OCI-LY7 (cell line): ENCODE measurements around the gene INTS14. TPM values are rescaled to one million over a fixed set of nuclear protein-coding genes. Genes with fewer than 3 reads are reported as not detected.
"Not testable (repeated sequence)": the region's sequence is repeated elsewhere in the genome, so short reads cannot be mapped to it uniquely, and the experiment has no call there.

Source experiments
- BruUV-seq: library from RNA; stranded (reverse); fragments of 400-500 nt; replicated peaks from 2 replicates; lab custom pipeline; 2021; lab: Mats Ljungman, UMichigan
- CTCF ChIA-PET: fragments of 300-600 bp; sonication (Branson Sonifier 250); formaldehyde crosslinking; loops from one replicate; lab custom pipeline; 2022; ENCODE audit warnings: antibody characterized with exemption; ENCODE audit not compliant: unreplicated experiment; lab: Charles Lee
- POLR2A ChIA-PET: fragments of 300-600 bp; sonication (Branson Sonifier 250); formaldehyde crosslinking; loops from one replicate; lab custom pipeline; 2022; ENCODE audit warnings: antibody characterized with exemption; lab: Charles Lee
- DNase-seq: peaks from one replicate; pipeline ENCODE4 v3.0.0-alpha.2; 2015; ENCODE audit warnings: low spot score
- H2AFZ ChIP-seq: fragments of 200-600 bp; sonication (generic), shearing (Covaris generic); 2 replicates; pipeline ENCODE4 v1.6.1; 2014; ENCODE audit warnings: mild to moderate bottlenecking, antibody characterized with exemption, low read length, moderate library complexity
- H3K27ac ChIP-seq: fragments of 200-600 bp; sonication (generic); 2 replicates; pipeline ENCODE4 v1.5.1; 2014; ENCODE audit warnings: mixed run types, low read depth, mild to moderate bottlenecking, moderate library complexity, low read length, inconsistent platforms; ENCODE audit not compliant: poor library complexity, severe bottlenecking
- H3K36me3 ChIP-seq: fragments of 200-600 bp; sonication (generic); 2 replicates; pipeline ENCODE4 v1.6.1; 2014; ENCODE audit warnings: mild to moderate bottlenecking, antibody characterized with exemption, low read length, moderate library complexity, mixed read lengths; ENCODE audit not compliant: insufficient read depth
- H3K4me1 ChIP-seq: fragments of 200-600 bp; sonication (generic); 2 replicates; pipeline ENCODE4 v1.5.1; 2014; ENCODE audit warnings: mild to moderate bottlenecking, low read length; ENCODE audit not compliant: insufficient read depth, poor library complexity, severe bottlenecking
- H3K4me2 ChIP-seq: fragments of 200-600 bp; sonication (generic); 2 replicates; pipeline ENCODE4 v1.6.1; 2014; ENCODE audit warnings: mild to moderate bottlenecking, low read length
- H3K4me3 ChIP-seq: fragments of 200-600 bp; sonication (generic); 2 replicates; pipeline ENCODE4 v1.5.1; 2014; ENCODE audit warnings: mild to moderate bottlenecking, low read depth, low read length; ENCODE audit not compliant: poor library complexity, severe bottlenecking
- H3K79me2 ChIP-seq: fragments of 200-600 bp; sonication (generic); 2 replicates; pipeline ENCODE4 v1.6.1; 2016; ENCODE audit warnings: low read depth, mild to moderate bottlenecking, low read length, moderate library complexity, mixed read lengths; ENCODE audit not compliant: insufficient read depth
- H3K9me2 ChIP-seq: fragments of 200-600 bp; sonication (generic); 2 replicates; pipeline ENCODE4 v1.6.1; 2016; ENCODE audit warnings: mild to moderate bottlenecking, low read length, mixed read lengths; ENCODE audit not compliant: insufficient read depth
- H3K9me3 ChIP-seq: fragments of 200-600 bp; sonication (generic); 2 replicates; pipeline ENCODE4 v1.6.1; 2014; ENCODE audit warnings: mild to moderate bottlenecking, mixed run types, low read length, mixed read lengths
- H4K20me1 ChIP-seq: fragments of 200-600 bp; sonication (generic); 2 replicates; pipeline ENCODE4 v1.6.1; 2014; ENCODE audit warnings: mild to moderate bottlenecking, antibody characterized with exemption, low read length, moderate library complexity, mixed read lengths; ENCODE audit not compliant: insufficient read depth
- EZH2phosphoT487 ChIP-seq: fragments of 200-600 bp; sonication (generic); IDR thresholded peaks from 2 replicates; pipeline ENCODE4 v1.6.1; 2018; ENCODE audit warnings: low read depth, borderline replicate concordance, mild to moderate bottlenecking, mixed run types, antibody characterized with exemption, low read length, moderate library complexity, mixed read lengths
- intact Hi-C: fragments of 100-400 bp; cut with micrococcal nuclease; formaldehyde crosslinking; loops from one replicate; pipeline ENCODE4 v1.10.0; 2022; ENCODE audit not compliant: unreplicated experiment
- total RNA-seq, 2 experiments: library from RNA; depleted of rRNA in 1 of 2; stranded (reverse); fragments of >200 nt in 1 of 2; shearing (Covaris generic) in 1 of 2; gene quantifications; 2 replicates each; pipeline ENCODE4 v1.2.3, GENCODE V29; 2014 to 2022
- TF ChIP-seq, protein P1 (sequence below): fragments of 200-600 bp; sonication (generic); conservative IDR thresholded peaks from 2 replicates; pipeline ENCODE4 v1.5.1; 2014; ENCODE audit warnings: mild to moderate bottlenecking, antibody characterized with exemption, low read length, moderate library complexity, mixed read lengths

Gene INTS14
- total RNA-seq, 2 experiments from 2014 or later: 45.8 to 46.7 TPM

DNA sequence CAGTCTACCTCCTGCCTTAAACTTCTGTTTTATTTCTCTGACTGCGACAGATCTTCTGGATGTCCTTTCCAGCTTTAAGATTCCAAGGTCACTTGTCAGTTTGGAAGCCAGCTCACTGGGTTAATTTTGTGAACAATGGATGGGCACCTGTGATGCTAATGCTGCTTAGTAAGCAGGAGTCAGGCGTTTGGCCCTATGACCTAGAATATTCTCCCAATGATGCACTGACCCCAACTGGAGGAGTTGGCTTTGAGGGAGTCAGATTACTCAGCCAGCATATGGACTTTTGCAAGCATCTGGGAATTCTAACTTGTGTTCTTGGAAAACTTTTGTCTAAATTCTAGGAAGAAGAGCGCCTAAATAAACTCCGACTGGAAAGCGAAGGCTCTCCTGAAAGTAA, 52.6 kb downstream of the INTS14 start:
- no peak overlapping the region for H3K4me2 ChIP-seq
- BruUV-seq: no TSS peak
- H3K9me2 ChIP-seq: no peaks in the 10 kb centered on the region
- TF ChIP-seq EZH2phosphoT487: no peak
- TF ChIP-seq, protein P1, sequence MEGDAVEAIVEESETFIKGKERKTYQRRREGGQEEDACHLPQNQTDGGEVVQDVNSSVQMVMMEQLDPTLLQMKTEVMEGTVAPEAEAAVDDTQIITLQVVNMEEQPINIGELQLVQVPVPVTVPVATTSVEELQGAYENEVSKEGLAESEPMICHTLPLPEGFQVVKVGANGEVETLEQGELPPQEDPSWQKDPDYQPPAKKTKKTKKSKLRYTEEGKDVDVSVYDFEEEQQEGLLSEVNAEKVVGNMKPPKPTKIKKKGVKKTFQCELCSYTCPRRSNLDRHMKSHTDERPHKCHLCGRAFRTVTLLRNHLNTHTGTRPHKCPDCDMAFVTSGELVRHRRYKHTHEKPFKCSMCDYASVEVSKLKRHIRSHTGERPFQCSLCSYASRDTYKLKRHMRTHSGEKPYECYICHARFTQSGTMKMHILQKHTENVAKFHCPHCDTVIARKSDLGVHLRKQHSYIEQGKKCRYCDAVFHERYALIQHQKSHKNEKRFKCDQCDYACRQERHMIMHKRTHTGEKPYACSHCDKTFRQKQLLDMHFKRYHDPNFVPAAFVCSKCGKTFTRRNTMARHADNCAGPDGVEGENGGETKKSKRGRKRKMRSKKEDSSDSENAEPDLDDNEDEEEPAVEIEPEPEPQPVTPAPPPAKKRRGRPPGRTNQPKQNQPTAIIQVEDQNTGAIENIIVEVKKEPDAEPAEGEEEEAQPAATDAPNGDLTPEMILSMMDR: no peak
- CTCF ChIA-PET: no interaction called here
- H3K79me2 ChIP-seq: no peaks in the 10 kb centered on the region; the same call in 1 of the 2 replicates
- intact Hi-C loops: no loop called here
- DNase-seq: no peak
- POLR2A ChIA-PET: interaction anchor here (0.5 to 1.0 kb wide), 2 partner anchors 12 to 16 kb away, joined by 3 read pairs; no protein-coding TSS in a partner anchor
- H3K4me1 ChIP-seq: no peaks in the 10 kb centered on the region
- no peaks in the 10 kb centered on the region for H4K20me1 ChIP-seq
- H3K9me3 ChIP-seq: no peaks in the 10 kb centered on the region
- H3K36me3 ChIP-seq: peaks cover 73% of the 10 kb centered on the region
- H2AFZ ChIP-seq: no peak overlapping the region
- H3K27ac ChIP-seq: no peak overlapping the region
- no peak overlapping the region for H3K4me3 ChIP-seq

DNA sequence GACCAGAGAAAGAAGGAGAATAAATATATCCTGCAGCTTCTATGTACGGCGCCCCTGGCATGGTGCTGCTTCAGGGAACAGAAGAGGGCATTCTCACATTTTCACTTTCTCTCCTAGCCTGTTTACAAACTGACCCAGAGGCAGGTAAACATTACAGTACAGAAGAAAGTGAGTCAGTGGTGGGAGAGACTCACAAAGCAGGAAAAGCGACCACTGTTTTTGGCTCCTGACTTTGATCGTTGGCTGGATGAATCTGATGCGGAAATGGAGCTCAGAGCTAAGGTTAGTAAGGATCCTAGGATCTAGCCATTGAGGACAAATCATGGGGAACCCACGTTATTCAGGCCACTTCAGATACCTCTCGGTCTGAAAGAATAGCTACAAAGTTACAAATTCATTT, 54.3 kb downstream of the INTS14 start:
- DNase-seq: no peak
- Histone ChIP-seq H3K79me2 (no peaks in the 10 kb centered on the region; the same call in 1 of the 2 replicates), H3K4me2 (no peak overlapping the region), H3K27ac (no peak overlapping the region), H3K4me3 (no peak overlapping the region), H4K20me1 (no peaks in the 10 kb centered on the region), H2AFZ (no peak overlapping the region), H3K36me3 (peaks cover 63% of the 10 kb centered on the region), H3K9me2 (no peaks in the 10 kb centered on the region), H3K9me3 (no peaks in the 10 kb centered on the region), H3K4me1 (no peaks in the 10 kb centered on the region)
- CTCF ChIA-PET: no interaction called here
- TF ChIP-seq EZH2phosphoT487: no peak
- TF ChIP-seq, protein P1: no peak
- POLR2A ChIA-PET: interaction anchor here (0.8 kb wide), 1 partner anchor 26 kb away, joined by 3 read pairs; the partner anchor contains the start of gene HACD3
- no TSS peak for BruUV-seq
- intact Hi-C loops: no loop called here

DNA sequence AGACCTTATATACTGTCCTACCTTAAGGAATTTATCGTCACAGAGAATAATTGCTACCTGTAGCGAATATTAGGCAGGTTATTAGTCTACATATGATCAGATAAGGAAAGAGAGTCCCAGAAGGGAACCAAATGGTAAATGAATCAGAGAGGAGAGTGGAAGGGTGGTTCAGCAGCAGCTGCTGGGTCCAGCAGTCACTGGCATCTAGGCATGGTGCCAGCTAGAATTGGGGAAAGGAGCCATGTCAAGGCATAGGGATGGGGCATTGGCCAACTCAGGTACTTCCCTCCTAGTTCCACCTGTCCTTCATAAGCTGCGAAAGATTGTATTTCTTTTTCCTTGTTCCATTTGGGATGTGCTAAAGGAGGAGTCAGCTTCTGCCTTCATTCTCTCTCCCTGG, 57.2 kb downstream of the INTS14 start:
- H3K4me1 ChIP-seq: no peaks in the 10 kb centered on the region
- H3K36me3 ChIP-seq: peaks cover 40% of the 10 kb centered on the region
- H3K4me3 ChIP-seq: no peak overlapping the region
- H3K4me2 ChIP-seq: no peak overlapping the region
- H3K27ac ChIP-seq: no peak overlapping the region
- BruUV-seq: no TSS peak
- H3K9me2 ChIP-seq: no peaks in the 10 kb centered on the region
- H3K9me3 ChIP-seq: no peaks in the 10 kb centered on the region
- POLR2A ChIA-PET: interaction anchor here (1.1 kb wide), 1 partner anchor 60 kb away, joined by 3 read pairs; no protein-coding TSS in a partner anchor
- intact Hi-C loops: no loop called here
- H2AFZ ChIP-seq: no peak overlapping the region
- no peak for TF ChIP-seq EZH2phosphoT487
- TF ChIP-seq, protein P1: no peak
- no peaks in the 10 kb centered on the region; the same call in 1 of the 2 replicates for H3K79me2 ChIP-seq
- no peak for DNase-seq
- CTCF ChIA-PET: no interaction called here
- H4K20me1 ChIP-seq: no peaks in the 10 kb centered on the region

DNA sequence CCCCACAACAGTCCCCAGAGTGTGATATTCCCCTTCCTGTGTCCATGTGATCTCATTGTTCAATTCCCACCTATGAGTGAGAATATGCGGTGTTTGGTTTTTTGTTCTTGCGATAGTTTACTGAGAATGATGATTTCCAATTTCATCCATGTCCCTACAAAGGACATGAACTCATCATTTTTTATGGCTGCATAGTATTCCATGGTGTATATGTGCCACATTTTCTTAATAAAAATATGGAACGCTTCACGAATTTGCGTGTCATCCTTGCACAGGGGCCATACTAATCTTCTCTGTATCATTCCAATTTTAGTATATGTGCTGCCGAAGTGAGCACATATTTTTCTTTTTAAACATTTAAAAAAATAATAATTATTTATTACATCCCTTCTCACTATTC, 58.1 kb downstream of the INTS14 start:
- H3K9me3 ChIP-seq, DNase-seq, intact Hi-C loops, POLR2A ChIA-PET, H3K79me2 ChIP-seq, H2AFZ ChIP-seq, H3K4me3 ChIP-seq, H3K9me2 ChIP-seq, H3K4me1 ChIP-seq, BruUV-seq, H3K27ac ChIP-seq, H4K20me1 ChIP-seq, H3K4me2 ChIP-seq, CTCF ChIA-PET: not testable (repeated sequence)
- H3K36me3 ChIP-seq: peaks cover 32% of the 10 kb centered on the region
